SK-N-SH (cell line): ENCODE data around the gene USP32. TPM values are rescaled to one million over a fixed set of nuclear protein-coding genes. Genes with fewer than 3 reads are reported as not detected.
"Not testable (repeated sequence)": the region's sequence is repeated elsewhere in the genome, so short reads cannot be mapped to it uniquely, and the experiment has no call there.

Source experiments
- CTCF ChIA-PET: fragments of 300-600, 350-600 bp; formaldehyde crosslinking; extraction: SDS; loops from one replicate; lab custom pipeline; 2021; lab: Yijun Ruan, JAX
- POLR2A ChIA-PET: fragments of 350-600 bp; sonication (Branson Sonifier 250); formaldehyde crosslinking; extraction: SDS; loops from one replicate; lab custom pipeline; 2020; ENCODE audit warnings: antibody characterized with exemption, inconsistent platforms; lab: Yijun Ruan, JAX
- DNase-seq: peaks from one replicate; pipeline ENCODE4 v3.0.0; 2012
- H2AFZ ChIP-seq: fragments of 200-600 bp; sonication (generic); 2 replicates; pipeline ENCODE4 v1.8.1; 2016; ENCODE audit warnings: antibody characterized with exemption, mild to moderate bottlenecking, low read depth
- H3F3A ChIP-seq: fragments of 200-600 bp; sonication (generic); replicated peaks from 2 replicates; pipeline ENCODE3; 2016; ENCODE audit warnings: antibody characterized with exemption, mild to moderate bottlenecking; ENCODE audit not compliant: insufficient read depth
- H3K27ac ChIP-seq, 2 experiments: fragments of 200-500 bp in 1 of 2; fragments of 200-600 bp in 1 of 2; sonication (Bioruptor generic) in 1 of 2; sonication (generic), shearing (Covaris generic) in 1 of 2; 2 replicates each; pipeline versions ENCODE4 v1.5.1 to v1.6.1; 2014 to 2016; ENCODE audit warnings: low read depth in 2 of 2, inconsistent platforms in 1 of 2, low read length in 1 of 2, mild to moderate bottlenecking in 1 of 2, mixed read lengths in 1 of 2
- H3K27me3 ChIP-seq: fragments of 200-600 bp; sonication (generic), shearing (Covaris generic); 2 replicates; pipeline ENCODE4 v1.6.1; 2016; ENCODE audit warnings: mixed run types; ENCODE audit not compliant: insufficient read depth
- H3K36me3 ChIP-seq, 2 experiments: fragments of 200-500 bp in 1 of 2; fragments of 200-600 bp in 1 of 2; sonication (Bioruptor generic) in 1 of 2; sonication (generic) in 1 of 2; replicated peaks in 1 of 2; 2 replicates each; pipeline versions ENCODE3 to v1.5.1; 2014 to 2016; ENCODE audit warnings: low read length in 1 of 2, mild to moderate bottlenecking in 1 of 2; ENCODE audit not compliant: insufficient read depth in 2 of 2, control insufficient read depth in 1 of 2
- H3K4me1 ChIP-seq, 2 experiments: fragments of 200-500 bp in 1 of 2; fragments of 200-600 bp in 1 of 2; sonication (Bioruptor generic) in 1 of 2; sonication (generic), shearing (Covaris generic) in 1 of 2; 2 replicates each; pipeline versions ENCODE4 v1.5.1 to v1.6.1; 2014 to 2016; ENCODE audit warnings: low read depth in 1 of 2, low read length in 1 of 2, mixed run types in 1 of 2; ENCODE audit not compliant: insufficient read depth in 2 of 2, control insufficient read depth in 1 of 2
- H3K4me2 ChIP-seq: fragments of 200-600 bp; sonication (generic), shearing (Covaris generic); 2 replicates; pipeline ENCODE4 v1.6.1; 2017; ENCODE audit warnings: mixed run types
- H3K4me3 ChIP-seq, 2 experiments: fragments of 200-500 bp in 1 of 2; fragments of 200-600 bp in 1 of 2; sonication (Bioruptor generic) in 1 of 2; sonication (generic), shearing (Covaris generic) in 1 of 2; 2 replicates each; pipeline versions ENCODE4 v1.5.1 to v1.8.1; 2014 to 2016; ENCODE audit warnings: low read depth in 2 of 2, inconsistent platforms in 1 of 2, low read length in 1 of 2, mild to moderate bottlenecking in 1 of 2, mixed read lengths in 1 of 2, moderate library complexity in 1 of 2
- H3K79me2 ChIP-seq: fragments of 200-600 bp; sonication (generic); 2 replicates; pipeline ENCODE4 v1.8.1; 2017; ENCODE audit warnings: mild to moderate bottlenecking; ENCODE audit not compliant: insufficient read depth
- H3K9ac ChIP-seq: fragments of 200-600 bp; sonication (generic); 2 replicates; pipeline ENCODE4 v1.6.1; 2017; ENCODE audit warnings: mixed run types
- H3K9me2 ChIP-seq: fragments of 200-600 bp; sonication (generic); 2 replicates; pipeline ENCODE4 v1.6.1; 2017; ENCODE audit warnings: mixed run types
- H3K9me3 ChIP-seq: fragments of 200-600 bp; sonication (generic); 2 replicates; pipeline ENCODE4 v1.6.1; 2017; ENCODE audit warnings: mixed run types, mild to moderate bottlenecking, moderate library complexity
- H4K20me1 ChIP-seq: fragments of 200-600 bp; sonication (generic); 2 replicates; pipeline ENCODE4 v1.6.1; 2017; ENCODE audit warnings: mild to moderate bottlenecking, mixed run types; ENCODE audit not compliant: insufficient read depth
- CHD2 ChIP-seq: fragments of 150-350 bp; IDR thresholded peaks from 2 replicates; pipeline ENCODE4 v1.6.1; 2018; ENCODE audit warnings: low read length; ENCODE audit not compliant: partially characterized antibody
- NFIC ChIP-seq: IDR thresholded peaks from 2 replicates; pipeline ENCODE4 v1.4.0; 2012; ENCODE audit warnings: borderline replicate concordance
- RAD21 ChIP-seq: IDR thresholded peaks from 2 replicates; pipeline ENCODE4 v1.6.1; 2012; ENCODE audit warnings: mild to moderate bottlenecking, low read length
- WGBS: methylation state at CpG from one replicate; pipeline ENCODE4 v1.1.6; 2017; ENCODE audit warnings: low lambda C conversion rate; 5-methylcytosine and 5-hydroxymethylcytosine counted together
- polyA plus RNA-seq, 3 experiments: library from polyadenylated mRNA; depleted of rRNA; stranded (reverse); fragments of >200 nt; gene quantifications; 2 replicates each; pipeline ENCODE4 v1.2.3, GENCODE V29; 2012
- TF ChIP-seq, protein P1 (sequence below): fragments of 200-600 bp; sonication (generic); IDR thresholded peaks from 2 replicates; pipeline ENCODE4 v1.6.1; 2017; ENCODE audit warnings: antibody characterized with exemption, mild to moderate bottlenecking, moderate library complexity

The USP32 gene
- polyA plus RNA-seq, 1 of the 3 experiments (the other 2 are of a cell fraction) = 25.6 TPM

DNA sequence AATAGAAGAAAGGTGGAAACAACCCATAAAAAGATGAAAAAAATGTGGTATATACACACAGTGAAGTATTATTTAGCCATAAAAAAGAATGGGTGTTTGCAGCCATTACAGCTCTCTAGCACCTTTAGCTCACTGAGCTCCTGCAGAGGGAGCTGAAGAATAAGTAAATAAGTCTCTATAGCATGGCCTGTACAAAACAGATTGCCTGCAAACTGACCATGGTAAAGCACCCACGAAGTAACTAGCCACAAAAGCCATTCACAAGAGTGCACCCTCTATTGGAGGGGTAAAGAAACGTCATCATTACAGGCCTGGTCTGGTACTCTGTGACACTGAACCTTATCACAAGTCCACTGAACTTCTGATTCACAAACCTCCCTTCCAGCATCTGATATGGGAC lies 76.3 kb downstream of the USP32 start:
- DNase-seq = no peak
- Histone ChIP-seq H3K4me3 (no peak overlapping the region), H3K36me3 (no peaks in the 10 kb centered on the region), H4K20me1 (peaks cover 37% of the 10 kb centered on the region), H3K9ac (no peak overlapping the region), H3K9me3 (no peaks in the 10 kb centered on the region), H3F3A (no peaks in the 10 kb centered on the region), H2AFZ (no peak overlapping the region), H3K27me3 (no peaks in the 10 kb centered on the region), H3K79me2 (peaks cover 94% of the 10 kb centered on the region), H3K9me2 (no peaks in the 10 kb centered on the region), H3K4me1 (peaks cover 0 to 4% of the 10 kb centered on the region in 2 experiments; a peak in 2 of 4 replicates), H3K27ac (no peak overlapping the region), H3K4me2 (no peak overlapping the region)
- TF ChIP-seq, protein P1, sequence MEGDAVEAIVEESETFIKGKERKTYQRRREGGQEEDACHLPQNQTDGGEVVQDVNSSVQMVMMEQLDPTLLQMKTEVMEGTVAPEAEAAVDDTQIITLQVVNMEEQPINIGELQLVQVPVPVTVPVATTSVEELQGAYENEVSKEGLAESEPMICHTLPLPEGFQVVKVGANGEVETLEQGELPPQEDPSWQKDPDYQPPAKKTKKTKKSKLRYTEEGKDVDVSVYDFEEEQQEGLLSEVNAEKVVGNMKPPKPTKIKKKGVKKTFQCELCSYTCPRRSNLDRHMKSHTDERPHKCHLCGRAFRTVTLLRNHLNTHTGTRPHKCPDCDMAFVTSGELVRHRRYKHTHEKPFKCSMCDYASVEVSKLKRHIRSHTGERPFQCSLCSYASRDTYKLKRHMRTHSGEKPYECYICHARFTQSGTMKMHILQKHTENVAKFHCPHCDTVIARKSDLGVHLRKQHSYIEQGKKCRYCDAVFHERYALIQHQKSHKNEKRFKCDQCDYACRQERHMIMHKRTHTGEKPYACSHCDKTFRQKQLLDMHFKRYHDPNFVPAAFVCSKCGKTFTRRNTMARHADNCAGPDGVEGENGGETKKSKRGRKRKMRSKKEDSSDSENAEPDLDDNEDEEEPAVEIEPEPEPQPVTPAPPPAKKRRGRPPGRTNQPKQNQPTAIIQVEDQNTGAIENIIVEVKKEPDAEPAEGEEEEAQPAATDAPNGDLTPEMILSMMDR = peak; percentile 31
- TF ChIP-seq RAD21 (peak; percentile 30; the same call in 1 of the 2 replicates), CHD2 (no peak)
- ChIA-PET POLR2A (no interaction called here), CTCF (interaction anchor here (1.1 to 1.7 kb wide), 4 partner anchors 11 to 105 kb away, joined by 3 to 7 read pairs (median 4); no protein-coding TSS in a partner anchor)
- WGBS = 100% methylated on average over 2 of the region's 2 CpGs

DNA sequence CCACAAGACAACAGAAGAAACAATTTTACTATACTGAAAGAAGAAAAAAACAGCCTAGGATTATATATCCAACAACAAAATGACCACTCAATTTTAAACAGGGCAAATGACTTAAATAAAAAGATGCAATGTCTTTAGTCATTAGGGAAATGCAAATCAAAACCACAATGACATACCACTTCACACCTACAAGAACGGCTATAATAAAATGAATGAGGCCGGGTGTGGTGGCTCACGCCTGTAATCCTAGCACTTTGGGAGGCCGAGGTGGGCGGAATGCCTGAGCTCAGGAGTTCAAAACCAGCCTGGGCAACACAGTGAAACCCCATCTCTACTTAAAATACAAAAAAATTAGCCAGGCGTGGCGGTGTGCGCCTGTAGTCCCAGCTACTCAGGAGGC lies 77.0 kb downstream of the USP32 start:
- CTCF ChIA-PET = interaction anchor here (1.1 to 1.7 kb wide), 4 partner anchors 11 to 106 kb away, joined by 3 to 7 read pairs (median 4); no protein-coding TSS in a partner anchor
- H3K4me1 ChIP-seq, H3K27me3 ChIP-seq, H3K9me2 ChIP-seq, H3K4me2 ChIP-seq, DNase-seq, H3K4me3 ChIP-seq, H3K36me3 ChIP-seq, POLR2A ChIA-PET, H2AFZ ChIP-seq, H3F3A ChIP-seq, H3K9me3 ChIP-seq, H3K9ac ChIP-seq, H3K27ac ChIP-seq: not testable (repeated sequence)
- Histone ChIP-seq H4K20me1 (peaks cover 31% of the 10 kb centered on the region), H3K79me2 (peaks cover 94% of the 10 kb centered on the region)
- WGBS = 93% methylated on average over 8 of the region's 8 CpGs

DNA sequence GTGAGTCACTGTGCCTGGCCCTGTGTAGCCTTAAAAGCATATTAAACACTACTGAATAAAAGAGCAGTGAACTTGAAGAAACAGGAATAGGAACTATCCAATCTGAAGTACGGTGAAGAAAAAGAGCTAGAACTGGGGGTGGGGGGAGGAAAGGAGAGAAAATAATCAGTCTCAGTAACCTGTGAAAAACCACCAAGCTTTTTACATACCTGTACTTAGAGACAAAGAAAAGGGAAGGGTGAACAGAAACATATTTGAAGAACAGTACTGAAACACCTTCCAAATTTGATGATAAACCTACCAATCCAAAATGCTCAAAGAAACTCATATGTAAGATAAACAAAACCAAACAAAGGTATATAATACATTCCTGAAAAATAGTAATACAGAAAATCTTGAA lies 77.5 kb downstream of the USP32 start:
- Histone ChIP-seq H3K36me3 (no peaks in the 10 kb centered on the region), H3F3A (no peaks in the 10 kb centered on the region), H3K9ac (no peak overlapping the region)
- WGBS = 97% methylated on average over 1 of the region's 1 CpG
- TF ChIP-seq NFIC = no peak
- TF ChIP-seq, all 33 proteins: peak for 0
- Histone ChIP-seq H3K79me2 (peaks cover 94% of the 10 kb centered on the region), H3K27ac (no peak overlapping the region), H3K4me2 (no peak overlapping the region), H3K27me3 (no peaks in the 10 kb centered on the region), H4K20me1 (peaks cover 29% of the 10 kb centered on the region), H3K9me2 (no peaks in the 10 kb centered on the region), H3K4me1 (peaks cover 0 to 2% of the 10 kb centered on the region in 2 experiments; a peak in 2 of 4 replicates), H3K4me3 (no peak overlapping the region), H2AFZ (no peak overlapping the region), H3K9me3 (no peaks in the 10 kb centered on the region)
- ChIA-PET POLR2A (no interaction called here), CTCF (interaction anchor here (1.9 kb wide), 1 partner anchor 83 kb away, joined by 6 read pairs; no protein-coding TSS in a partner anchor)
- no peak for DNase-seq
